T1000 (cell line): Measurements from ENCODE around the gene TSPAN15.

ENCODE experiments used
- DNase-seq: peaks from one replicate; lab custom pipeline; 2025; ENCODE audit warnings: mixed read lengths; lab: John Stamatoyannopoulos, UW

The TSPAN15 gene

GRCh38 chr10:69553328-69553727 is 102.1 kb downstream of the TSPAN15 start:
- DNase-seq: no peak

DNA sequence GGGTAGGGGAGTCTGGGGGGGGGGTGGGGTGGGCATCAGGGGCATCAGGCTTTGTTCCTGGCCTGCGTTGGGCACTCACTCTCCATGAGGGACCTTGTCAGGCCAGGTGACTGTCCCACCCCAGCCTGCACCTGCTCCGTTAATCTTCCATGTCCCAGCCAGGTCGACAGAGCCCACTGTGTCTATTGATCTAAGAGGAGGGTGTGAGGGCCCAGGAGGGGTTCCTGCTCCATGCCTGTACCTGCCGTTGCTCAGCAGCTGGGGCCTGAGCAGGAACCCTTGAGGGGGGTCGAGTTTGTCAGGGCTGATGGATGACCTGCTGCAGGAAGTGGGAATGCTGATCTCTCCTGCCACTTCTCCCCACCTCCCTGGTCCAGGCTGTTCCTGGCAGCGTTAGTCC is 103.3 kb downstream of the TSPAN15 start:
- no peak for DNase-seq
